Stomach (tissue), 9 donors: ENCODE results near the gene S100A11. TPM values are rescaled to one million over a fixed set of nuclear protein-coding genes. Genes with fewer than 3 reads are reported as not detected.

ENCODE experiments used
- DNase-seq, 2 donors: peaks; one replicate each; pipeline versions ENCODE4 v3.0.0 to v3.0.0-alpha.2; 2013 to 2019
- H3K27ac ChIP-seq, 5 donors: fragments of 200-600 bp in 4 of 5; sonication (generic) in 4 of 5; one replicate each; pipeline ENCODE4 v1.5.1; 2013 to 2019; ENCODE audit warnings: mild to moderate bottlenecking in 1 of 5, moderate library complexity in 1 of 5
- H3K27me3 ChIP-seq, 3 donors: fragments of 200-600 bp; sonication (generic); one replicate each; pipeline ENCODE4 v1.5.1; 2017 to 2019; ENCODE audit warnings: mixed run types in 1 of 3
- H3K36me3 ChIP-seq, 4 donors: fragments of 200-600 bp; sonication (generic); 1 replicate in 3 of 4; 2 replicates in 1 of 4; pipeline ENCODE4 v1.5.1; 2016 to 2019
- H3K4me1 ChIP-seq, 4 donors: fragments of 200-600 bp; sonication (generic); one replicate each; pipeline ENCODE4 v1.5.1; 2016 to 2019
- H3K4me3 ChIP-seq, 4 donors: fragments of 200-600 bp; sonication (generic) in 3 of 4; one replicate each; pipeline ENCODE4 v1.5.1; 2016 to 2019; ENCODE audit warnings: mild to moderate bottlenecking in 1 of 4
- H3K9me3 ChIP-seq, 4 donors: fragments of 200-600 bp; sonication (generic); one replicate each; pipeline ENCODE4 v1.5.1; 2016 to 2019
- EP300 ChIP-seq: sonication (generic); formaldehyde crosslinking; IDR thresholded peaks from one replicate; pipeline ENCODE4 v1.6.1; 2017; ENCODE audit warnings: antibody characterized with exemption
- POLR2A ChIP-seq, 4 donors: fragments of 450-650 bp; IDR thresholded peaks; one replicate each; pipeline ENCODE4 v1.6.1; 2016; ENCODE audit warnings: antibody characterized with exemption in 4 of 4, control low read depth in 2 of 4, mild to moderate bottlenecking in 1 of 4, moderate library complexity in 1 of 4
- POLR2AphosphoS5 ChIP-seq, 3 donors: sonication (generic); formaldehyde crosslinking; IDR thresholded peaks; one replicate each; pipeline ENCODE4 v1.6.1; 2016; ENCODE audit warnings: antibody characterized with exemption in 3 of 3
- WGBS, 5 donors: extraction: QIAGEN DNeasy Blood & Tissue Kit in 3 of 5; methylation state at CpG; one replicate each; pipeline versions ENCODE4 v1.1.5 to v1.1.7; 2013 to 2018; 5-methylcytosine and 5-hydroxymethylcytosine counted together
- intact Hi-C: fragments of 100-400 bp; cut with DNase I; formaldehyde crosslinking; loops from one replicate; pipeline ENCODE4 v1.15.1; 2023; ENCODE audit warnings: low total_unique reads
- polyA plus RNA-seq, 3 donors: library from polyadenylated mRNA; stranded (reverse); fragments of 200-250 nt; gene quantifications; one replicate each; pipeline ENCODE4 v1.2.3, GENCODE V29; 2013
- total RNA-seq, 5 donors: library from RNA; depleted of rRNA; stranded (reverse); fragments of >200 nt; gene quantifications; one replicate each; pipeline versions ENCODE4 v1.1.0 to v1.2.3, GENCODE V29; 2014 to 2016
- TF ChIP-seq, protein P1 (sequence below), 7 experiments: fragments of 450-650 bp in 4 of 7; fragments of 200-600 bp in 3 of 7; sonication (generic) in 3 of 7; IDR thresholded peaks; one replicate each; pipeline ENCODE4 v1.5.1; 2016 to 2019; ENCODE audit warnings: antibody characterized with exemption in 7 of 7, control low read depth in 2 of 7, mild to moderate bottlenecking in 1 of 7
- donor health status: healthy with polysubstance abuse.
- donor health status: Bipolar disorder and iron deficiency.
- donor health status: healthy.

S100A11 gene
- total and polyA plus RNA-seq, 8 donors, result 9.8 to 3,881 (median 250) TPM

DNA sequence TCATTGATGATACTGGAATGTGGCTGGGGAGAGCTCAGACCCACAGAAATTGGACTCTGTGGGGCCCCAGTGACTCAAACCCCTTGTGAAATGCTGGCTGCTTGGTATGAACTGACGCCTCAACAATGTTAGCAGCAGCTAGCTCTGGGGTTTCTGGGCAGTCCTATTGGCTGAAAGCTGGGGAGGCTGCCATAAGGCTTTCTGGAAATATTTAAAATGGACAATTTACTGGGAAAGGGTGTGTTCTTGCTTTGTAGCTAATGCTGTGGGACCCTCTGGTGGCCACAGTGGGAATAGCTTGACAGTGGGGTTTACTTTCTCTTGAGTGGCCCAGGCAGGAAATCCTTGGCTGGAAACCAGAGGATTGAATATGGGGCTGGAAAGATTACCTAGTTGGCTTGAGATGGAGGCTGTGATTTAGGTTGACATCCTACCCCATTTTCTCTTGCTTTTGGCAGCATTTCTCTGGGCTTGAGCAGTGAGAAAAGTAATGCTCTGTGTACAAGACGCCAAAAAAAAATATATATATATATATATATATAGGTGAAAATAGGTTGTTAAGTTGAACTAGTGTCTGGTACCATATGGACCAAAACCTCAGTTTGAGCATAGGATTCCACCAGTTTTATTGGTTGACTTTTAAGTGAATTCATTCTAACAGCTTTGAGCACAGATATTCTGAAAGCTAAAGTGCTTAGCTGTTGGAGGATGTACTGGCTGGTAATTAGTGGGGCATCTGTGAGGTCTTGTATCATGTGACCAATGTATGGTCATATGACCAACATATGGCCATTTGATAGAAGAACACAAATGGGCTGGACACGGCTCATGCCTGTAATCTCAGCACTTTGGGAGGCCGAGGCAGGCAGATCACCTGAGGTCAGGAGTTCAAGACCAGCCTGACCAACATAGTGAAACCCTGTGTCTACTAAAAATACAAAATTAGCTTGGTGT, 34.9 kb downstream of the S100A11 start:
- WGBS, 5 donors, result 64 to 70% (median 69%) methylated on average over 4 of the region's 4 CpGs
- Histone ChIP-seq H3K27ac (peak overlapping the region in 3 of 5 donors; percentile 40 to 70 (median 41)), H3K36me3 (no peaks in the 10 kb centered on the region), H3K4me3 (no peak overlapping the region), H3K9me3 (no peaks in the 10 kb centered on the region), H3K4me1 (peaks cover 0 to 19% (median 4%) of the 10 kb centered on the region in 4 donors), H3K27me3 (no peaks in the 10 kb centered on the region)
- intact Hi-C loops, result loop anchor here (5.0 kb wide), 1 partner anchor 65 kb away; no protein-coding TSS in a partner anchor
- peak; percentile 94 to 95 for DNase-seq
- TF ChIP-seq POLR2AphosphoS5 (IDR thresholded peaks at IDR 0.05) (peak in 1 of 3 donors; percentile 66), POLR2A (IDR thresholded peaks at IDR 0.05) (no peak), EP300 (no peak)
- TF ChIP-seq, protein P1, sequence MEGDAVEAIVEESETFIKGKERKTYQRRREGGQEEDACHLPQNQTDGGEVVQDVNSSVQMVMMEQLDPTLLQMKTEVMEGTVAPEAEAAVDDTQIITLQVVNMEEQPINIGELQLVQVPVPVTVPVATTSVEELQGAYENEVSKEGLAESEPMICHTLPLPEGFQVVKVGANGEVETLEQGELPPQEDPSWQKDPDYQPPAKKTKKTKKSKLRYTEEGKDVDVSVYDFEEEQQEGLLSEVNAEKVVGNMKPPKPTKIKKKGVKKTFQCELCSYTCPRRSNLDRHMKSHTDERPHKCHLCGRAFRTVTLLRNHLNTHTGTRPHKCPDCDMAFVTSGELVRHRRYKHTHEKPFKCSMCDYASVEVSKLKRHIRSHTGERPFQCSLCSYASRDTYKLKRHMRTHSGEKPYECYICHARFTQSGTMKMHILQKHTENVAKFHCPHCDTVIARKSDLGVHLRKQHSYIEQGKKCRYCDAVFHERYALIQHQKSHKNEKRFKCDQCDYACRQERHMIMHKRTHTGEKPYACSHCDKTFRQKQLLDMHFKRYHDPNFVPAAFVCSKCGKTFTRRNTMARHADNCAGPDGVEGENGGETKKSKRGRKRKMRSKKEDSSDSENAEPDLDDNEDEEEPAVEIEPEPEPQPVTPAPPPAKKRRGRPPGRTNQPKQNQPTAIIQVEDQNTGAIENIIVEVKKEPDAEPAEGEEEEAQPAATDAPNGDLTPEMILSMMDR (IDR thresholded peaks at IDR 0.05), result peak in 5 of 7 experiments; percentile 83 to 96 (median 92)

DNA sequence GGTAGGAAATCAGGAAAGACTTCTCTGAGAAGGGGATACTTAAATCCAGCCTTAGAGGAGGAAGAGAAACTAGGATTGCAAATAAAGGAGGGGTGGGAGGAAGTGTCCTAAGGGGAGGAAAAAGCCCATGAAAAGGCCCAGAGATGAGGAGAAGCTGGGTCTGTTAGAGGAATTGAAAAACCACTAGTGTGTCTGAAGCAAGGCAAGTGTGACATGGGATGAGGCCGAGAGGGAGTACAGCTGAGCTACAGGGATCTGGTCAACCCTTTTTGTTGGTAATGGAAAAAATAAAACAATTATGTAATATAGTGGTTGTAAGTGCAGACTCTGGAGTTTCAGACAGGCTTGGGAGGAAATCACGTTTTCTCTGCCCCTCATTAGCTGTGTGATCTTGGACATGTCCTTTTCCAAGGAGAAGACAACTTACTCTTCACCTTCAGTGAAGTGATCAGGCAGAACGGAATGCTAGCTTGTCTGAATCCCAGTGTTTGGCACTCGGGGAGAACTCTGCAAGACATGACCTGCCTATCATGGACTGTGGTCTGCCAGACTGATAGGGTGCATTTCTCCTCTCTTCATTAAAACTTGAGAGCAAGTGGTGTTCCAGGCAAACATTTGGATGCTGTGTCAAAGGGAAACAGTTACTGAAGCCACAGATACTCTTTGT, 35.7 kb downstream of the S100A11 start:
- intact Hi-C loops, result loop anchor here (5.0 kb wide), 1 partner anchor 64 kb away; no protein-coding TSS in a partner anchor
- 46 to 67% (median 61%) methylated on average over 4 of the region's 4 CpGs for WGBS, 5 donors
- TF ChIP-seq POLR2A (IDR thresholded peaks at IDR 0.05) (no peak), EP300 (no peak), POLR2AphosphoS5 (IDR thresholded peaks at IDR 0.05) (no peak)
- TF ChIP-seq, protein P1 (IDR thresholded peaks at IDR 0.05), result no peak
- no peaks in the 10 kb centered on the region for H3K9me3 ChIP-seq
- H3K36me3 ChIP-seq, result no peaks in the 10 kb centered on the region
- DNase-seq, result no peak
- H3K4me3 ChIP-seq, result no peak overlapping the region
- peaks cover 0 to 21% (median 4%) of the 10 kb centered on the region in 4 donors for H3K4me1 ChIP-seq
- H3K27me3 ChIP-seq, result no peaks in the 10 kb centered on the region
- peak overlapping the region in 3 of 5 donors; percentile 40 to 70 (median 41) for H3K27ac ChIP-seq

DNA sequence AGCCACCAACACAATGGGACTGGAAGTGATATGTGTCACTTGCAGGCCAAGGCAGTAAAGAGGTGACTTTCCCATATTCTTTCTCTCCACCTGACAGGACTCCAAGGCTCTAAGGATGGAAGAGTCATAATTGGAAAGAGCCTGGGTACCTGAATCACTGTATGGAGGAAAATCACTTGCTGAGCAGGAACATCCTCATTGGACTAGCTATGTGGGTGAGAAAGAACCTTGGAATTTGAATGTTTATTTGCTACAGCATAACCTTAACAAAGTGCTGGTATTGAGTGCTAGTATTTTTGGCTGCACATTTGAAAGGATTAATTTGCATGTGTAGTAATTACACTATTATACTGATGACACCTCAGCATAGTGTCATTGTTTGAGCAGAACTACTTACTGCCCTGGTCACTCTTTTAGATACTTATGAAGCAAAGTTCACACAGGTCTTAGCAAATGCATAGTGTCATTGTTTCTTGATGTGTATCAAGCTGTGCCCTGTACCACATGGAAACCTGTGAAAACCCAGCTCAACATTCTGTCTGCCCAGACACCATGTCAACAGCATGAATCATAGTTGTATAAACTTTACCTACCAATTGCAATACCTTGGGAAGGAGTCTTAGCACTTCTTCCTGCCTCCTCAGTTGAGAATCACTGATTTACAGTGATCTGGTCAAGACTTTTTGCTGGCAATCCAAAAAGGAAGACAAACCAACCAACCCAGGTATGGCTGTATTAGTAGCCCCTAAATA, 38.0 kb downstream of the S100A11 start:
- Histone ChIP-seq H3K27ac (no peak overlapping the region), H3K4me1 (peaks cover 7 to 38% (median 16%) of the 10 kb centered on the region in 4 donors), H3K36me3 (no peaks in the 10 kb centered on the region), H3K9me3 (no peaks in the 10 kb centered on the region), H3K4me3 (no peak overlapping the region), H3K27me3 (peaks cover 0 to 2% (median 0%) of the 10 kb centered on the region in 3 donors)
- DNase-seq, result peak in 1 of 2 donors; percentile 59
- TF ChIP-seq POLR2AphosphoS5 (IDR thresholded peaks at IDR 0.05) (peak in 1 of 3 donors; percentile 11), EP300 (no peak), POLR2A (IDR thresholded peaks at IDR 0.05) (no peak)
- TF ChIP-seq, protein P1 (IDR thresholded peaks at IDR 0.05), result no peak
- intact Hi-C loops, result no loop called here

DNA sequence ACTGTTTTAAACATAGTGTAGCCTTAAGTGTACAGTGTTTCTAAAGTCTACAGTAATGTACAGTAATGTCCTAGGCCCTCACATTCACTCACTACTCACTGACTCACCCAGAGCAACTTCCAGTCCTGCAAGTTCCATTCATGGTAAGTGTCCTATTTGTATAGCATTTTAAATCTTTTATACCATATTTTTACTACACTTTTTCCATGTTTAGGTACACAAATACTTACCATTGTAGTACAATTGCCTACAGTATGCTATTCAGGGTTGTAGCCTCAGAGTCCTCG, 39.6 kb downstream of the S100A11 start:
- WGBS, 5 donors, result 95 to 99% (median 97%) methylated on average over 1 of the region's 1 CpG
- Histone ChIP-seq H3K27me3 (peaks cover 0 to 9% (median 0%) of the 10 kb centered on the region in 3 donors), H3K36me3 (no peaks in the 10 kb centered on the region), H3K27ac (no peak overlapping the region), H3K9me3 (no peaks in the 10 kb centered on the region), H3K4me1 (peaks cover 17 to 45% (median 26%) of the 10 kb centered on the region in 4 donors), H3K4me3 (no peak overlapping the region)
- DNase-seq, result no peak
- TF ChIP-seq, protein P1 (IDR thresholded peaks at IDR 0.05), result no peak
- intact Hi-C loops, result no loop called here
